HG02870 (cell line): ENCODE data around the gene RYR2.
"Not testable (repeated sequence)": the region's sequence is repeated elsewhere in the genome, so short reads cannot be mapped to it uniquely, and the experiment has no call there.

Source experiments
- ATAC-seq: cut with Tn5 transposase; IDR thresholded peaks from one replicate; pipeline ENCODE4 v1.9.1; 2021; ENCODE audit warnings: mild to moderate bottlenecking, moderate library complexity; ENCODE audit not compliant: unreplicated experiment

Gene RYR2

GRCh38 chr1:237139732-237140131 is 97.7 kb downstream of the RYR2 start:
- ATAC-seq = no peak

- ATAC-seq = no peak
These were observed 99.0 kb downstream of the RYR2 start for GRCh38 chr1:237140986-237141385.

DNA sequence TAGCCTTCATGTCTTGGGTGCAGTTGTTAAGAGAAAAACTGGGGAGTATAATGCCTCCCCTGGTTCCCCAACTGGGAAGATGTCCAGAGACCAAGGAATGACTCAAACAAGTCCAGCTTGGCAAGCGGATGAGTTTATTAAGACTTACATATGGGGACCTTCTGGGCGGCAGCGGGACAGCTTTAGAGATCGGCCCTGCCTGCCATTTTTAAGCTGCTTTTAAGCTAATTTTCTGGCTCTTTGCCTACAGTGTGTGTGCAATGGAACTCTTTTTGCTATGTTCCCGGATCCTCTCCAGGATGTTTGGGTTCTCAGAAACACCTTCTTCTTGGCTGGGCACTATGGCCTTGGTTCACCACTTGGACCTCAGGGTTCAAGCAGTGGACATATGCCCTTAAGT is 99.5 kb downstream of the RYR2 start:
- ATAC-seq = no peak

DNA sequence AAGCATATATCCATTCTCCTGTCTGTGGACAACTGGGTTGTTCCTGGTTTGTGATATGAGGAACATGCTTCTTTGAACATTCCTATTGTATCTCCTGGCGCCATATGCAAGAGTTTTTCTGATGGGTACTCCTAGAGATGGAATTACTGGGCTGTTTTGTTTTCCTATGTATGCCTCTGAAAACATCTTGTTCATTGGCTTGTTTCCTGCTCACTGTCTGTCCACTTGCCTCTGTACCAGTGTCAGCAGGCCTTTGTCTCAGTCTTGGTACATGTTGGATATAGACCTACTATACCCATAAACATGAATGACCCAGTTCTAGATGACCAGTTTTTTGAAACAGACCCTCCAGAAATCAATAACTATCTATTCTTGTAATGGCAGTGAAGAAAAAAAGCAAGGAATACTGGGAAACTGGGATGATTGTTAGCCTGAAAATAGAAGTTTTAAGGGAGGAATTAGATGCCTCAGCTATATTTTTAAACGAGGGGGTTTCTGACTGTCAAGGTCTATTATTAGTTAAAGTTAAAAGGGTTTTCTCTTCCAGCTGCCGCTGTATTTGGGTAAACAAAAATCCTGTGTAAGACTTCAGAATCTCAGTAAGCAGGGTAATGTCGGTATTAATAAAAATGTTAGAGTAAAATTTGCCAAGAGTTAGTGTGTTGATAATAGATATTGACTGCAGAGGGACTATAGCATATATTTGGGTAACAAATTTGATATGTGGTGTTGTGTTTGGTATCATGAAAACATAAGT is 103.6 kb downstream of the RYR2 start:
- ATAC-seq = no peak

DNA sequence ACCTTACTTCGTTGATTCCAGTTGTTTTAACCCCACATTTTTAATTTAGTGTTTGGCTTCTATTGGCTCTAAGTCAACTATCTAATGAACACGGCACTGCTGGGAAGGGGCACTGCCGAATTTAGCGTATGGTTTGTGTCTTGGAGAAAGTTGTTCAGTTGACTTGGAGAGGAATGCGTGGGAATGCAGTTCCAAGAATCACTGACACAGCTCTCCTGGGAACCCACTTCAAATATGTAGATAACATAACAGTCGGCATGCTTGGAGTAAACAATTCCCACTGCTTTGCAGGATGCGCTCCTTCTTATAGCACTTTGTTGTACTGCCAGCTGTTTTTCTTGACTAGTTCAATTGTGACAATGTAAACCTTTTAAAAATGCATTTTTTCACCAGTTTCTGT is 104.3 kb downstream of the RYR2 start:
- ATAC-seq = no peak

DNA sequence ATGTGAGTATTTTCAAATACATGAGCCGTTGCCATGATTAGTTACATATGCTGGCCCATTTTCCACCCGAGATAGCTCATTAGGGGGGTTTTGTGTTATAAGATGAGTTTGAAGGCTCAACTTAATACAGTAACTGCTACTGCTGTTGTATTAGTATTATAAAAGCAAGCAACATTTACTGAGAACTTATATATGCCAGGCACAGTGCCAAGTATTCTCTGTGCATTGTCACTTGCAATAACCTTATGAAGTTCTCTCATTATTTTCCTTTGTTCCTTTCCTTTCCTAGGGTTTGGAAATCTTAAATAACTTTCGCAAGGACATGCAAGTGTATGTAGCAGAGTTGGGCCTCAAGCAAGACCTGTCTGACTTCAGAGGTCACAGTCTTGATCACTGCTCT is 107.9 kb downstream of the RYR2 start:
- no peak for ATAC-seq

- ATAC-seq = not testable (repeated sequence)
These were observed 110.0 kb downstream of the RYR2 start for GRCh38 chr1:237151979-237152378.

GRCh38 chr1:237152506-237153335 is 110.7 kb downstream of the RYR2 start:
- ATAC-seq = no peak

GRCh38 chr1:237154157-237154556 is 112.2 kb downstream of the RYR2 start:
- ATAC-seq = no peak

DNA sequence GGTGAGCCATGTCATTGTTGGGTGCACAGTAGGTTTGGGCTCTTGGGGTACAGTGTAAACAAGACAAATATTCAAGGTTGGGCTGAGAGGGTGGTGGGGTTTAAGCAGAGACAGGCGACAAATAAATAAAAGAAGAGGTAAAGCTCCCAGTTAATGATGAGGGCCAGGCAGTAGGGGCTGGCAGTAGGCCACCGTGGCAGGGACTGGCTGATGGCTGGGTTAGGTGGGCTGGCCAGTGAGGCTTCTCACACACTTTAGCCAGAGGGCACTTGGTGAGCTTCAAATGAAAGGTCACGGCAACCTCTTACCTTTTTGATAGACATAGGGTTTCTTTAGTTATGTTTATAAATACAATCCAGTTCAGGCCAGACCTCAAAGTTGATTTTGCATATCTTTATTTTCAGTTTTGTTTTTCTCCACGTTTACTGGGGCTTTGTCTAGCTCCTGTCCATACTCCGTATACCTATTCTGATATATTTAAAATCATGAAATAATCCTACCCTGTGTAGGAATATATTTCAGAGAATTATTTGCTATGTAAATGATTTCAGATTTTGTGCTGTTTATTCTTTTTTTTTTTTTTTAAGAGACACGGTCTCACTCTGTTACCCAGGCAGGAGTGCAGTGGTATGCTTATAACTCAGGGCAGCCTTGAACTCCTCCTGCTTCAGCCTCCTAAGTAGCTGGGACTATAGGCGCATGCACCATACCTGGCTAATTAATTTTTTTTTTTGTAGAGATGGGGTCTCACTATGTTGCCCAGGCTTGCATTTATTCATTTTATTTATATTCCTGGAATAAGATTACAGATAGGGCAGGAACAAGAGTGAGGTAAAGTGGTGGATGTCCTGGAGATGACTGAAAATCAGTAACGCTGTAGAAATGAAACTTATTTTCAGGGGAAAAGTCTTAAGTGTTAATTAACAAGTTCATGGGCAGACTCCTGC is 122.7 kb downstream of the RYR2 start:
- no peak for ATAC-seq

- no peak for ATAC-seq
These were observed 124.1 kb downstream of the RYR2 start for GRCh38 chr1:237166086-237166485.

- ATAC-seq = no peak
These were observed 124.7 kb downstream of the RYR2 start for GRCh38 chr1:237166593-237167101.

- ATAC-seq = no peak
These were observed 128.2 kb downstream of the RYR2 start for GRCh38 chr1:237170149-237170548.

DNA sequence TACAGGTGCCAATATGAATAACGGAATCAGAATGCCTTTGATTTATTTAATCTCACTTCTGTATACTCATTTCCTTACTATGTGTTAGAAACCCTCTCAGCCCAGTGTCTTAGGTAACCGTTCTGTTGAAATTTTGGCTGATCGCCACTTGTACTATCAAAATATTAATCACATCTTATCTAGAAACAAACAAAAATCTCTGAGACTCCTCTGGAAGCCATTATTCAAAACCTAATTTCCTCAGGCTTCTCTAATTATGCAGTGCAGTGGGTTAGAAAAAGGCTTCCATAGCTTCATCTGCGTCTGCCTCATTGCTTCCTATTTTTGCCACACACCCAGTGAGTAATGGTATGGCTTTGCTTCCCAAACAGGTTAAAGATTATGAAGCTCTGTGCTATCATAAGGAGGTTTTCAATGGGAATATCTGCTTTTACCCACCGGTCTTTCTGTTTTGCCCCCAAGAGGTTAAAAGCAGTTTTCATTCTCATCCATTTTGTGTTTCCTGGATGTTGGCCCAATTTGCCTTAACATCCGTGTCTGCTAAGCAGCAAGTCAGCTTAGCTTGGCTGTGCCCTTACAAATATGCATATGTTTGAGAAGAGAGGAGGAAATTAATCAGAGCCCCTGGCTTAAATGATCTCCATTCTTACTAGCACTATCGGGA is 129.6 kb downstream of the RYR2 start:
- no peak for ATAC-seq

- no peak for ATAC-seq
These were observed 130.1 kb downstream of the RYR2 start for GRCh38 chr1:237172118-237172485.

- no peak for ATAC-seq
These were observed 137.5 kb downstream of the RYR2 start for GRCh38 chr1:237179503-237179902.

GRCh38 chr1:237180256-237180655 is 138.3 kb downstream of the RYR2 start:
- ATAC-seq = no peak

DNA sequence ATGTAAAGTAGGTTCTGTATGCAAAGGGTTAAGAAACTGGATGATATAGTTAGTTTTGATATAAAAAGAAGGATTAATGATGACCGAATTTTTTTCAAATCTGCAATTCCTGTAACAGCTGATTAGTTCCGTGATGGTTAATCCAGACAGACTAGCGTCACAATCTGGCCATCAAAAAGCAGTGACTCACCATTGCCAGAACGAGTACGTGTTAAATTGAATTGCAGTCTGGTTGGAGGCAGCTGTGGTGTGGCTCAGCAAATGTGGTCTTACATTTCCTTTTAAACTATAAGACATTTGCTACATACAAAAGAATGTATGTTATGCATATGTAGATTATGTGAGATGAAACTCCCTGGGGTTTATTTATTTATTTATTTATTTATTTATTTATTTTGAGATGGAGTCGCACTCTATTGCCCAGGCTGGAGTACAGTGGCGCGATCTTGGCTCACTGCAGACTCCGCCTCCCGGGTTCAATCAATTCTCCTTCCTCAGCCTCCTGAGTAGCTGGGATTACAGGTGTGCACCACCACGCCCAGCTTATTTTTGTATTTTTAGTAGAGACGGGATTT is 139.8 kb downstream of the RYR2 start:
- ATAC-seq = no peak

DNA sequence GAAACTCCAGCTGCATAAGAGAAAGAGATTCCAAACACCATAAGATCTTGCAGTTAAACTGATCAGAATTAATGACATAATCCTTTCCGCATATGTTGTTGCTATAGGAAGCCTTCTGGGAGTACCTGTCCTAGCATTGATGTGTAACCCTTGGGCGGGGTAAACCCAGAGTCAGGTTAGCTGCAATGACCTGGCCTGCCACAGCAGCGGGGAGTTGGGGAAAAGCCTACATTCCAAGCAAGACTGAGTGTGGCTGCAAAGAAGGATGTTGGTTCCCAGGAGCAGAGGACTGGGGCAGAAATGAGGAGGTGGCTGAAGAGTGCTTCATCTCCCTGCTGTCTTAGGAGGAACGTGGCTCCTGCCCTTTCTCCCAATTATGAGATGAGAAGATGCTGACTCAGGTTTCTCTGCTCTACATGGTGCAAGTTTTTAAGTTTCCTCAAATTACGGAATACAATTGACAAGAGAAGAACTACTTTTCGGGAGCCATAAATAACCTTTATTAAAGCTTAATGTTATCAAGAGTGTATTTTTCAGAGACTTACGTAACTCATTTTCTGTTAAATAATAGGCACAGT is 142.1 kb downstream of the RYR2 start:
- no peak for ATAC-seq

- ATAC-seq = no peak
These were observed 144.7 kb downstream of the RYR2 start for GRCh38 chr1:237186675-237187074.
